ENCODE data around the gene PEAR1. TPM values are rescaled to one million over a fixed set of nuclear protein-coding genes. Genes with fewer than 3 reads are reported as not detected.

Gene PEAR1
- total RNA-seq, 1 experiment from 2014 or later: 0.27 TPM

GRCh38 chr1:156879876-156880275 is 13.6 kb upstream of the PEAR1 start:
- DNase-seq (ENCODE audit: extremely low read depth, low read depth): no peak

- no peak for DNase-seq (ENCODE audit: extremely low read depth, low read depth)
Observed at GRCh38 chr1:156880473-156880872, 13.0 kb upstream of the PEAR1 start.

DNA sequence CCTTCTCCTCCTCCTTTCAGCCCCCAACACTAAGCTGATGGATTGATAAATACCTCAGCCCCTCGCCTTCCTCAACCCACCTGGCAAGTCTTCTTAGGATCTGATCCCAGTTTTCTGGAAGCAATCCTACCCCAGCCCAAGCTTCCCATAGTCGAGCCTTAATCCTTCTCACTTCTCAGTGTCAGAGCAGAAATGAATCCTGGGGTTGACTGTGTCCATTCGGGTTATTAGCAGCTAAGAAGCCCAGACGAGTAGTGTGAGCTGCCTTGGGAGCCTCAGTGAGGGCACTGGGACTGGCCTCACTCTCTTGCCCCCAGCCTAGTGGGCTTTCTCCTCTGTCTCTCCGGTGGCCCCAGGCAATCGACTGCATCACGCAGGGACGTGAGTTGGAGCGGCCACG is 12.4 kb upstream of the PEAR1 start:
- DNase-seq (ENCODE audit: extremely low read depth, low read depth): no peak

- no peak for DNase-seq (ENCODE audit: extremely low read depth, low read depth)
Observed at GRCh38 chr1:156881663-156882062, 11.9 kb upstream of the PEAR1 start.

- no peak for DNase-seq (ENCODE audit: extremely low read depth, low read depth)
Observed at GRCh38 chr1:156882543-156882942, 11.0 kb upstream of the PEAR1 start.

GRCh38 chr1:156883919-156884318 is 9.6 kb upstream of the PEAR1 start:
- DNase-seq (ENCODE audit: extremely low read depth, low read depth): no peak

DNA sequence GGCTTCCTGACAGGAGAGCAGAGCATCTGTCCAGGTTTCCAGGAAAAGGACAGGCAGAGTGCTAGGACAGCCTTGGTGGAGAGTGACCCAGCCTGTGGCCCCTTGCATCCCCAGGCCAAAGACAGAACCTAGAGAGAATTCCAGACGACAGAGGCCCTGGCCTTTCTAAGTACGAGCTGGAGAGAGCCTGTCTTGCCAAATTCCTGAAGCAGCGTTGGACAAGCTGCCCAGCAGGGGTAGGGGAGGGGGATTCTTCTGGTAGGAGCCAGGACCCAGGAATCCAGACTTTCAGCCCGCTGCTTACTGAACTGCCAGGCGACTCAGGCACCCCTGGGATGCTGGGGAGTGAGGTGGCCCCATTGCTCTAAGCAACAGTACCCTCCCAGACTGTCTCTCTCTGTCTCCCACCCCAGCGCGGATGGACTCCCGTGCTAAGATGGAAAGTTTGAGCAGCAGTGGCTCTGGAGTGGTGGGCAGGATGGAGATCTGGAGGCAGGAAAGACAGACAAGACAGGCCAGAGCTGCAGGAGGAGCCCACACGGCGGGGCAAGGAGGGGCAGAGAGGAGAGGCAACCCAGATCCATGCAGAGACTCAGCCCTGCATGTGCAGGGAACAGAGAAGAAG is 8.8 kb upstream of the PEAR1 start:
- DNase-seq (ENCODE audit: extremely low read depth, low read depth): no peak

- no peak for DNase-seq (ENCODE audit: extremely low read depth, low read depth)
Observed at GRCh38 chr1:156885314-156885713, 8.2 kb upstream of the PEAR1 start.

- DNase-seq (ENCODE audit: extremely low read depth, low read depth): no peak
Observed at GRCh38 chr1:156885880-156886355, 7.6 kb upstream of the PEAR1 start.

- DNase-seq (ENCODE audit: extremely low read depth, low read depth): no peak
Observed at GRCh38 chr1:156886583-156887281, 6.8 kb upstream of the PEAR1 start.

- DNase-seq (ENCODE audit: extremely low read depth, low read depth): no peak
Observed at GRCh38 chr1:156887317-156887716, 6.2 kb upstream of the PEAR1 start.

DNA sequence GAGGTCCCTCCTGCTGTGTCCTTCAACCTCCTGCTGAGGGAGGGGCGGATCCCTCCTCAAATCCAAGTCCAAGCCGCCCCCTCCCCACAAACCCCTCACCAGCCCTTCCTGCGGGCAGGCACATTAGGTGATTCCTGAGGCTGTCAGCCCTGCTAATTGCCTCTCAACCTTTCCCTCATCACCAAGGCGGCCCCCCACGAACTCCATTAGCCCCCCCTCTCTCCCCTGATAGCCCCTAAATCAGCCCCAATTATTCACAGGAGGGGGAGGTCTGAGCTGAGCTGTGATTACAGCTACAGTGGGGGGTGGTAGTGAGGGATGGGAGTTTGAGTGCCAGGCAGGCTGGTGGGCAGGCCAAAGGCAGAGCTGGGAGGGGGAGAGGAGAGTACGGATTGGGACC is 5.8 kb upstream of the PEAR1 start:
- no peak for DNase-seq (ENCODE audit: extremely low read depth, low read depth)

DNA sequence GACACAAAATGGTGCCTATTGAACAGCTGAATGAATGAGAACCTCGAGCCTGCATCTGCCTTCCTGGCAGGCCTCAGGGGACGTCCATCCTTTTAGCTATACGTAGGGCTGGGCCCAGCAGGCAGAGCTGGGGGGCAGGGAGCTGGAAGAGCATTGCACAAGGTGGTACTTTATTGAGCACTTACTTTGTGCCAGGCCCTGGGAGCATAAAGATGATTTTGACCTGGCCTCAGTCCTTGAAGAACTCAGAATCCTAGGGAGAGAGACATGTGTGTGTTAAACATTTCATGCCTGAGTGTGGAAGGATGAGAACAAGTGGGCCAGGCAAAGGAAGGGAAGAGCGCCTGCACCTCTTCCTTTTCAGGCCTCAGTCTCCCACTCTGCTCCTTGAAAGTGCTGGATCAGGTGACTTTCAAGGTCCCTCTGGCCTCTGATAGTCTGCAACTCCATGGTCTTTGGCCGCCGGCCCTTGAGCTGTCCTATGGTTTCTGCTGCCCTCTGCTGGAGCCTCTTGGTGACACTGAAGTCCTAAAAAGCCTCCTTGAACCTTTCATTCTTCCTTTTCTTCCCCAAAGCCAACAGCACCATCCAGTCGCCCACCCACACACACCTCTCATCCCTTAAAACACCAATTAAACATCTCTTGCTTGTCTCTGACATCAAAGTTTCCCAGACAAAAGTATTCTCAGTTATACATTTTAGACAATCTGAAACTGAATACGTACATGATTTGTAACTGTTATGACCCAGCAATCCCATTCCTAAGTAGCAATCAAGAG is 3.5 kb upstream of the PEAR1 start:
- DNase-seq (ENCODE audit: extremely low read depth, low read depth): peak; percentile 88

DNA sequence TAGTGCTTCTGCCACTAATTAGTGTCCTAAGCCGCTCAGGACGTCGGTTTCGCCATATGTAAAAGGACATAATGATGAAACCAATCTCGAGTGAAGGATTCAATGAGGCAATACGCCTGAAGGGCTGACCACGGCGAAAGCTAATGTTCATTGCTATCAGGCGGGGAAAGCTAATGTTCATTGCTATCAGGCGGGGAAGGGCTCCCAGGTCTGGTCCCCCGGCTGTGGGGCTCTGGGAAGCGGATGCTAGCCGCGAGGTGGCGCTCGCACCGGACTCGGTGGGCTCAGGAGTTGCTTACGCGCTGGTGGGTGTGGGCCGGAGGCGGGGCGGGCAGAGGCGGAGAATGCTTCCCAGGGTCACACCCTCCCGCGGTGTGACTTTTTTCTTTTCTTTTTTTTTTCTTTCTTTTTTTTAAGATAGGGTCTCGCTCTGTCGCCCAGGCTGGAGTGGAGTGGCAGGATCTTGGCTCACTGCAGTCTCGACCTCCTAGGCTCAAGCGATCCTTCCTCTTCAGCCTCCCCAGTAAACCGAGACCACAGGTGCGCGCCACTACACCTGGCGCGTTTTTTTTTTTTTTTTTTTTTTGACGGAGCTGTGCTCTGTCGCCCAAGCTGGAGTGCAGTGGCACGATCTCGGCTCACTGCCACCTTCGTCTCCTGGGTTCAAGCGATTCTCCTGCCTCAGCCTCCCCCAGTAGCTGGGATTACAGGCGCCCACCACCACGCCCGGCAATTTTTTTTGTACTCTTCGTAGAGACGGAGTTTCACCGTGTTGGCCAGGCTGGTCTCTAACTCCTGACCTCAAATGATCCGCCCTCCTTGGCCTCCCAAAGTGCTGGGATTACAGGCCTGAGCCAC is 1.1 kb upstream of the PEAR1 start:
- DNase-seq (ENCODE audit: extremely low read depth, low read depth): peak; percentile 89

GRCh38 chr1:156894001-156894400 is 483 bp downstream of the PEAR1 start:
- DNase-seq (ENCODE audit: extremely low read depth, low read depth): no peak

- no peak for DNase-seq (ENCODE audit: extremely low read depth, low read depth)
Observed at GRCh38 chr1:156894711-156895454, 1.4 kb downstream of the PEAR1 start.

DNA sequence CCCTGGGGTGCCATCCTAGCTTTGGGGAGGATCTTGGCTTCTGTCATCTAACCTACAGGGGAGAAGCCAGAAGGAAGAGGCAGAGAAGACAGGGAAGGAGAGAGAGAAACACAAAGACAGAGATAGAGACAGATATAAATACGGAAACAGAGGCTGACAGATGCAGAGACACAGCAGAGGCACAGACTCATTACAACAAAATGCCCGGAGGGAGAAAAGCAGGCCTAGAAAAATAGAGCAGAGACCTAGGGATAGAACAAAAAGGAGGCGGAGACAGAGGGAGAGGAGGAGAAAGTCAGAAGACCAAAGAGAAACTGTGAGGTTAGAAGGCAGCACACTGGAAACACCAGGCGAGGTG is 1.9 kb downstream of the PEAR1 start:
- DNase-seq (ENCODE audit: extremely low read depth, low read depth): no peak

DNA sequence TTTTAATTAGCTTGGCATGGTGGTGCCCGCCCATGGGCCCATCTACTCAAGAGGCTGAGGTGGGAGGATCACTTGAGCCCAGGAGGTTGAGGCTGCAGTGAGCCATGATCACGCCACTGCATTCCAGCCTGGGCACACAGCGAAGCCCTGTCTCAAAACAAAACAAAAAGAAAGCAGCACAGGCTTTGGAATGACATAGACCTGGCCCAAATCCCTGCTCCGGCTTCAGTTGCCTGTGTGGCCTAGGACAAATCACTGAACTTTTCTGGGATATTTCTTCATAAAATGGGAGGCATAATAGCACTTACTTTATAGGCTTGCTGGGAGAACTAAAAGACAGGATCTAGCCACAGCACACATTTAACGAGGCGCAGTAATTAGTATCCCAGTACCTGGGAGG is 2.4 kb downstream of the PEAR1 start:
- no peak for DNase-seq (ENCODE audit: extremely low read depth, low read depth)

- DNase-seq (ENCODE audit: extremely low read depth, low read depth): peak; percentile 66
Observed at GRCh38 chr1:156896490-156897033, 3.0 kb downstream of the PEAR1 start.
